ENCODE measurements around the gene BTBD16.

DNA sequence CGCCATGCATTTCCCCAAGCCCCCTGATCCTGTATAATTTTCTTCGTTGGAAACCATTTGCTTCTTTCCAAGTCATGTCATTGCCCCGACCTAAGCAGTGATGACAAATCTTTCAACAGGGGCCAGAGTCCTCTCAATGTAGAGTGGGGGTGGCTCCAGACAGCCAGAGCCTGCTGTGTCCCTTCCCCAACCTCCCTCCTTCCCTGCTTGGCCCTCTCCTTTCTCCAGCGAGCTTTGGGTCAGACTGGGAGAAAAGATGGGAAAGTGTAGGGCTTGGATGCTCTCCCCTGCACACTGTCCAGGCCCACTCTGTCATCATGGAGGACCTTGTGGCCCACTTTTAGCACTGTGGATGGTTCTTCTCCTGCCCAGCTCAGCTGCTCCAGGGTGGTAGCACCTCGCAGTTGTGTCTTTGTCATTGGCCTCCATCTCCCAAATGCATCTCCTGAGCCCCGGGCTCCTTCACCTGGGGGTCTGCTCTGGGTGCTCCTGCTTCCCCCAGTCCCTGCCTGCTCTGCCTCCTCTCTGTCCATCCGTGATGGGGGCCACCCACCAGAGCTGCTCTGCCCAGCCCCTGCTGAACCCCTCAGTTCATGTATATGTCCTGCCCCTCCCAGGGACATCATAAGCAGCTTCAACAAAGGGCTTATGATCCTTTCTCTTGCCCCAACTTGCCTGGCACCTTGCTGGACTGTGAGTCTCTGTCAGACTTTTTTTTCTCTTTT is 37.5 kb downstream of the BTBD16 start:
- TF ChIP-seq, protein P1, sequence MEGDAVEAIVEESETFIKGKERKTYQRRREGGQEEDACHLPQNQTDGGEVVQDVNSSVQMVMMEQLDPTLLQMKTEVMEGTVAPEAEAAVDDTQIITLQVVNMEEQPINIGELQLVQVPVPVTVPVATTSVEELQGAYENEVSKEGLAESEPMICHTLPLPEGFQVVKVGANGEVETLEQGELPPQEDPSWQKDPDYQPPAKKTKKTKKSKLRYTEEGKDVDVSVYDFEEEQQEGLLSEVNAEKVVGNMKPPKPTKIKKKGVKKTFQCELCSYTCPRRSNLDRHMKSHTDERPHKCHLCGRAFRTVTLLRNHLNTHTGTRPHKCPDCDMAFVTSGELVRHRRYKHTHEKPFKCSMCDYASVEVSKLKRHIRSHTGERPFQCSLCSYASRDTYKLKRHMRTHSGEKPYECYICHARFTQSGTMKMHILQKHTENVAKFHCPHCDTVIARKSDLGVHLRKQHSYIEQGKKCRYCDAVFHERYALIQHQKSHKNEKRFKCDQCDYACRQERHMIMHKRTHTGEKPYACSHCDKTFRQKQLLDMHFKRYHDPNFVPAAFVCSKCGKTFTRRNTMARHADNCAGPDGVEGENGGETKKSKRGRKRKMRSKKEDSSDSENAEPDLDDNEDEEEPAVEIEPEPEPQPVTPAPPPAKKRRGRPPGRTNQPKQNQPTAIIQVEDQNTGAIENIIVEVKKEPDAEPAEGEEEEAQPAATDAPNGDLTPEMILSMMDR (IDR thresholded peaks at IDR 0.05), result no peak
- TF ChIP-seq EP300 (IDR thresholded peaks at IDR 0.05) (no peak), POLR2A (IDR thresholded peaks at IDR 0.05) (no peak), POLR2AphosphoS5 (IDR thresholded peaks at IDR 0.05) (no peak)
